ENCODE measurements around the gene ELOVL5. TPM values are rescaled to one million over a fixed set of nuclear protein-coding genes. Genes with fewer than 3 reads are reported as not detected.
A peak's percentile ranks its signal among the peaks of the same experiment; 100 is the strongest.

Gene ELOVL5
- total and polyA plus RNA-seq, 3 donors from 2014 or later = 190 to 214 (median 206) TPM

GRCh38 chr6:53302678-53303360 lies 45.9 kb downstream of the ELOVL5 start:
- intact Hi-C loops (cut with DNase I; ENCODE audit: low total_unique reads) = no loop called here
- H3K9me3 ChIP-seq = no peaks in the 10 kb centered on the region
- WGBS, 2 donors = 22 to 23% methylated on average over 6 of the region's 6 CpGs
- peak overlapping the region; percentile 57 to 70 for H3K27ac ChIP-seq
- no peak for DNase-seq
- no peak overlapping the region for H3K4me3 ChIP-seq
- TF ChIP-seq POLR2A (IDR thresholded peaks at IDR 0.05) = no peak
- TF ChIP-seq, protein P1, sequence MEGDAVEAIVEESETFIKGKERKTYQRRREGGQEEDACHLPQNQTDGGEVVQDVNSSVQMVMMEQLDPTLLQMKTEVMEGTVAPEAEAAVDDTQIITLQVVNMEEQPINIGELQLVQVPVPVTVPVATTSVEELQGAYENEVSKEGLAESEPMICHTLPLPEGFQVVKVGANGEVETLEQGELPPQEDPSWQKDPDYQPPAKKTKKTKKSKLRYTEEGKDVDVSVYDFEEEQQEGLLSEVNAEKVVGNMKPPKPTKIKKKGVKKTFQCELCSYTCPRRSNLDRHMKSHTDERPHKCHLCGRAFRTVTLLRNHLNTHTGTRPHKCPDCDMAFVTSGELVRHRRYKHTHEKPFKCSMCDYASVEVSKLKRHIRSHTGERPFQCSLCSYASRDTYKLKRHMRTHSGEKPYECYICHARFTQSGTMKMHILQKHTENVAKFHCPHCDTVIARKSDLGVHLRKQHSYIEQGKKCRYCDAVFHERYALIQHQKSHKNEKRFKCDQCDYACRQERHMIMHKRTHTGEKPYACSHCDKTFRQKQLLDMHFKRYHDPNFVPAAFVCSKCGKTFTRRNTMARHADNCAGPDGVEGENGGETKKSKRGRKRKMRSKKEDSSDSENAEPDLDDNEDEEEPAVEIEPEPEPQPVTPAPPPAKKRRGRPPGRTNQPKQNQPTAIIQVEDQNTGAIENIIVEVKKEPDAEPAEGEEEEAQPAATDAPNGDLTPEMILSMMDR (IDR thresholded peaks at IDR 0.05) = no peak
- H3K4me1 ChIP-seq = peaks cover 68% of the 10 kb centered on the region
- no peaks in the 10 kb centered on the region for H3K27me3 ChIP-seq
- no peaks in the 10 kb centered on the region for H3K36me3 ChIP-seq (ENCODE audit: low read depth, missing control alignments)

GRCh38 chr6:53301801-53302537 lies 46.8 kb downstream of the ELOVL5 start:
- TF ChIP-seq POLR2A (IDR thresholded peaks at IDR 0.05) = no peak
- TF ChIP-seq, protein P1 (IDR thresholded peaks at IDR 0.05) = no peak
- no peak for DNase-seq
- WGBS, 2 donors = 65 to 72% methylated on average over 7 of the region's 7 CpGs
- no peaks in the 10 kb centered on the region for H3K36me3 ChIP-seq (ENCODE audit: low read depth, missing control alignments)
- intact Hi-C loops (cut with DNase I; ENCODE audit: low total_unique reads) = no loop called here
- no peaks in the 10 kb centered on the region for H3K27me3 ChIP-seq
- H3K4me3 ChIP-seq = no peak overlapping the region
- H3K4me1 ChIP-seq = peaks cover 60% of the 10 kb centered on the region
- peak overlapping the region; percentile 57 to 70 for H3K27ac ChIP-seq
- H3K9me3 ChIP-seq = no peaks in the 10 kb centered on the region

DNA sequence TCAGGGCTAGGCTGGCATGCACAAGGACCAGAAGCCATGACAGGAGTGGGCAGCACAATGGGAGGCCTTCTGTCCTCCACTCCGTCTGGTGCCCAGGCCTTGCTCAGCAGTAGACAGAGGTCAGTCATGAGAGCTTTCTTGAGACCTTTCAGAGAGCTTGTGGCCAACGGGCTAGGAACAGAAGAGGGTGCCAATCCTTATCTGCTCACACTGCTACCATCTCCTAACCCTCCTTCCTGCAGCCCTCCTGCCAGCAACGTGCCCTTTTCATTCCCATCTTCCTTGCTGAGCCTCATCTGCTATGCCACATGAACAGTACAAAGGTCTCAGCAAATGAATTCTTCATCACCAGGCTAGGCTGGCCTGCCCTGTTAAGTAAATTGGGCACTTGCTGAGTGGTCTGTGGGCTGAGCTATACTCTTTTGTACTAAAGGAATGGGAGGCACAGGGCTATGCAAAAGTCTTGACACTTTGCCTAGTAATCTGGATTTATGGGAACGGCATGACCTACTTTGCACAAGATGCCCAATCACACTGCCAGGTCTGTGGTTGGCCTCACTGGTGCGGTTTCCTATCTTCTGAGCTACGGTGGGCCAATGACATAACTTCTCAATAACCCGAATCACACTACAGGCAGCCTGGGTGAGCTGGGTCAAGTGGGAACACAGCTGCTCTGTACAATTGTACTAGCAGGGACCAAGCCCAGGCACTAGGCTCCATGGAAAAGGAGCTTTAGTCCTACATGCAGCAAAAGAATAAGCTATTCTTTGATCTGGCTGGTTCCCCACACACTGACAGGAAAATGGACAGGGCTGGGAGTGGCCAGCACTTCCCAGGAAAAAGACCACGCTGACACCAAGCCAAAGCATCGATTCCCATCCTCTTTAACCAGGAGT lies 47.8 kb downstream of the ELOVL5 start:
- Histone ChIP-seq H3K9me3 (no peaks in the 10 kb centered on the region), H3K4me3 (no peak overlapping the region), H3K27ac (peak overlapping the region; percentile 57 to 70), H3K36me3 (ENCODE audit: low read depth, missing control alignments) (no peaks in the 10 kb centered on the region), H3K27me3 (no peaks in the 10 kb centered on the region), H3K4me1 (peaks cover 54% of the 10 kb centered on the region)
- intact Hi-C loops (cut with DNase I; ENCODE audit: low total_unique reads) = no loop called here
- 39 to 53% methylated on average over 9 of the region's 9 CpGs for WGBS, 2 donors
- peak; percentile 79 for DNase-seq
- TF ChIP-seq POLR2A (IDR thresholded peaks at IDR 0.05) = no peak
- TF ChIP-seq, protein P1 (IDR thresholded peaks at IDR 0.05) = no peak

- WGBS, 2 donors = 42 to 56% methylated on average over 7 of the region's 7 CpGs
These were observed 49.3 kb downstream of the ELOVL5 start for GRCh38 chr6:53299331-53300005.

More at GRCh38 chr6:53299331-53300005, 49.3 kb downstream of the ELOVL5 start:
- Histone ChIP-seq H3K27ac (peak overlapping the region in 1 of 2 donors; percentile 57), H3K27me3 (no peaks in the 10 kb centered on the region), H3K4me1 (peaks cover 54% of the 10 kb centered on the region), H3K9me3 (no peaks in the 10 kb centered on the region), H3K36me3 (ENCODE audit: low read depth, missing control alignments) (no peaks in the 10 kb centered on the region), H3K4me3 (no peak overlapping the region)
- no peak for DNase-seq
- intact Hi-C loops (cut with DNase I; ENCODE audit: low total_unique reads) = no loop called here
- TF ChIP-seq, protein P1 (IDR thresholded peaks at IDR 0.05) = no peak
- no peak for TF ChIP-seq POLR2A (IDR thresholded peaks at IDR 0.05)

Measured in testis (tissue), 3 donors.